ENCODE measurements around the gene ZNF678. TPM values are rescaled to one million over a fixed set of nuclear protein-coding genes. Genes with fewer than 3 reads are reported as not detected.
A peak's percentile ranks its signal among the peaks of the same experiment; 100 is the strongest.

Gene ZNF678
- total RNA-seq, 1 experiment from 2014 or later: 13.0 TPM

DNA sequence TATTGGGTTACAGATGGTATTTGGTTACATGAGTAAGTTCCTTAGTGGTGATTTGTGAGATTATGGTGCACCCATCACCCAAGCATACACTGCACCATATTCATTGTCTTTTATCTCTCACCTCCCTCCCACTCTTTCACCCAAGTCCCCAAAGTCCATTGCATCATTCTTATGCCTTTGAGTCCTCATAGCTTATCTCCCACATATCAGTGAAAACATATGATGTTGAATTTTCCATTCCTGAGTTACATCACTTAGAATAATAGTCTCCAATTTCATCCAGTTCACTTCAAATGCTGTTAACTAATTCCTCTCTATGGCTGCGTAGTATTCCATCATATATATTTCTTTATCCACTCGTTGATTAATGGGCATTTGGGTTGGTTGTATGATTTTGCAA, 36.8 kb upstream of the ZNF678 start:
- no peaks in the 10 kb centered on the region for H3K4me1 Mint-ChIP-seq (ENCODE audit: insufficient read depth, unreplicated experiment)
- peaks cover 37% of the 10 kb centered on the region for H3K27me3 Mint-ChIP-seq (ENCODE audit: insufficient read depth, unreplicated experiment)
- intact Hi-C loops (cut with micrococcal nuclease): no loop called here
- CTCF ChIA-PET: interaction anchor here (0.6 to 1.1 kb wide), 2 partner anchors 17 to 27 kb away, joined by 3 read pairs; no protein-coding TSS in a partner anchor
- H3K36me3 Mint-ChIP-seq (ENCODE audit: insufficient read depth, unreplicated experiment): no peaks in the 10 kb centered on the region
- TF ChIP-seq, protein P1, sequence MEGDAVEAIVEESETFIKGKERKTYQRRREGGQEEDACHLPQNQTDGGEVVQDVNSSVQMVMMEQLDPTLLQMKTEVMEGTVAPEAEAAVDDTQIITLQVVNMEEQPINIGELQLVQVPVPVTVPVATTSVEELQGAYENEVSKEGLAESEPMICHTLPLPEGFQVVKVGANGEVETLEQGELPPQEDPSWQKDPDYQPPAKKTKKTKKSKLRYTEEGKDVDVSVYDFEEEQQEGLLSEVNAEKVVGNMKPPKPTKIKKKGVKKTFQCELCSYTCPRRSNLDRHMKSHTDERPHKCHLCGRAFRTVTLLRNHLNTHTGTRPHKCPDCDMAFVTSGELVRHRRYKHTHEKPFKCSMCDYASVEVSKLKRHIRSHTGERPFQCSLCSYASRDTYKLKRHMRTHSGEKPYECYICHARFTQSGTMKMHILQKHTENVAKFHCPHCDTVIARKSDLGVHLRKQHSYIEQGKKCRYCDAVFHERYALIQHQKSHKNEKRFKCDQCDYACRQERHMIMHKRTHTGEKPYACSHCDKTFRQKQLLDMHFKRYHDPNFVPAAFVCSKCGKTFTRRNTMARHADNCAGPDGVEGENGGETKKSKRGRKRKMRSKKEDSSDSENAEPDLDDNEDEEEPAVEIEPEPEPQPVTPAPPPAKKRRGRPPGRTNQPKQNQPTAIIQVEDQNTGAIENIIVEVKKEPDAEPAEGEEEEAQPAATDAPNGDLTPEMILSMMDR (IDR thresholded peaks at IDR 0.05; ENCODE audit: unreplicated experiment): no peak
- no peak overlapping the region for H3K4me3 Mint-ChIP-seq (ENCODE audit: unreplicated experiment)
- POLR2A ChIA-PET: interaction anchor here (0.8 kb wide), 1 partner anchor 12 kb away, joined by 3 read pairs; no protein-coding TSS in a partner anchor
- no TSS peak for BruUV-seq (replicated peaks)
- H3K9me3 Mint-ChIP-seq (ENCODE audit: unreplicated experiment): peaks cover 33% of the 10 kb centered on the region
- H3K27ac Mint-ChIP-seq (ENCODE audit: low read depth, unreplicated experiment): no peak overlapping the region
- no peak for DNase-seq (ENCODE audit: unreplicated experiment)

DNA sequence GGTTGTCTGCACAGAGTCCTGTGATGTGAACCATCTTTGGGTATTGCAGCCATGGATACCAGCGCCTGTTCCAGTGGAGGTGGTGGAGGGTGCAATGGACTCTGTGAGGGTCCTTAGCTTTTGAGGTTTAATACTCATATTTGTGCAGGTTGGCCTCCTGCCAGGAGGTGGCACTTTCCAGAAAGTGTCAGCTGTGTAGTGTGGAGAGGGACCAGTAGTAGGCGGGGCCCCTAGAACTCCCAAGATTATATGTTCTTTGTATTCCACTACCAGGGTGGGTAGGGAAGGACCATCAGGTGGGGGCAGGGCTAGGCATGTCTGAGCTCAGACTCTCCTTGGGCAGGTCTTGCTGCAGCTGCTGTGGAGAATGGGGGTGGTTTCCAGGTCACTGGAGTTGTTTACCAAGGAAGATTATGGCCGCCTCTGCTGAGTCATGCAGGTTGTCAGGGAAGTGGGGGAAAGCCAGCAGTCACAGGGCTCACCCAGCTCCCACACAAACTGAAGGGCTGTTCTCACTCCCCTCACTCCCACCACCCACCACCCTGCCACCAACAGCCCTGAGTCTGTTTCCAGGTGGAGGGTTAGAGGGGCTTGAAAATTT, 31.2 kb upstream of the ZNF678 start:
- TF ChIP-seq, protein P1 (IDR thresholded peaks at IDR 0.05; ENCODE audit: unreplicated experiment): no peak
- Mint-ChIP-seq H3K9me3 (ENCODE audit: unreplicated experiment) (peaks cover 45% of the 10 kb centered on the region), H3K4me1 (ENCODE audit: insufficient read depth, unreplicated experiment) (no peaks in the 10 kb centered on the region), H3K27me3 (ENCODE audit: insufficient read depth, unreplicated experiment) (peaks cover 7% of the 10 kb centered on the region), H3K36me3 (ENCODE audit: insufficient read depth, unreplicated experiment) (no peaks in the 10 kb centered on the region), H3K27ac (ENCODE audit: low read depth, unreplicated experiment) (no peak overlapping the region), H3K4me3 (ENCODE audit: unreplicated experiment) (no peak overlapping the region)
- DNase-seq (ENCODE audit: unreplicated experiment): peak; percentile 57
- POLR2A ChIA-PET: interaction anchor here (1.2 kb wide), 1 partner anchor 9 kb away, joined by 3 read pairs; no protein-coding TSS in a partner anchor
- CTCF ChIA-PET: interaction anchor here (0.6 to 3.7 kb wide), 4 partner anchors 8 to 212 kb away, joined by 3 to 19 read pairs (median 4); no protein-coding TSS in a partner anchor
- no TSS peak for BruUV-seq (replicated peaks)
- intact Hi-C loops (cut with micrococcal nuclease): no loop called here

DNA sequence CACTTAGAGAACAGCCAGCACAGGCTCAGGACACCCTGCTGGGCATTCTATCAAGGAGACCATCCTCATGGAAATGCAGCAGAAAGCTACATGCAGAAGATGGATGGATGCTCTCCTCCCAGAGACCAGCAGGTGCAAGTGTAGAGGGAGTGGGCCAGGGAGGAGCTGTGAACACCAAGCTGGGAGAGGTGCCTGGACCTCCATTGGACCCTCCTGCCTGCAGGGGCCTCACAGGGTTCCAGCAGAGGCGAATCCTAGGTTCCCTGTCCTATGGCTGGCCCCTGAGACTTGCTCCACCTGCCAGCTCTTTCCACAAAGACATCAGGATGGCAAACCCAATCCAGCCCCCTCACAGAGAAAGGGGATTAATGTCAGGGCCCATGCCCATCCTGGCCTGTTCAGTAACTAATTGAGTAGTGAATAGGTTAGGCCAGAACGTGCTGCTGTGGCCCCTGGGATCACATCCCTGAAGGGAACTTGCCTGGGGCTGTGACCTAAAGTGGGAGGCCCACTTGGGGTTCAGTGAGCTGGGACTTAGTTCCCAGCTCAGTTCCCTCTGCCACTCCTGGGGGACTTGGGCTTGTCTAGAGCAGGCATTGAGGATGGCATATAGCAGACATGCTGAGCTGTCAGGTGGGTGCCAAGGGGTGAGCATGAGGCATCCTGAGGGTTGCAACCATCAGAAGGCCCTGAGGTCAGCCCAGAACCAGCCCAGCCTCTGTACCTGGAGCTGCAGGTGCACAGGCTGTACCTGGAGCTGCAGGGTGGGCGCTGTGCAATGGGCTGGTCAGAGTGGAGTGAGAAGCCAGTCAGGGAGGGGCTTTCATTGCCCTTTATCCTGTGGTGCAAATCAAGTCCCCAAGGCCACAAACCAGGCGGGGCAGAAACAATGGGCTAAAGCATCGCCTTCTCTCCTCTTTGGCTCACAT, 22.9 kb upstream of the ZNF678 start:
- intact Hi-C loops (cut with micrococcal nuclease): no loop called here
- TF ChIP-seq, protein P1 (IDR thresholded peaks at IDR 0.05; ENCODE audit: unreplicated experiment): no peak
- no peak for DNase-seq (ENCODE audit: unreplicated experiment)
- POLR2A ChIA-PET: interaction anchor here (1.1 kb wide), 1 partner anchor 8 kb away, joined by 3 read pairs; no protein-coding TSS in a partner anchor
- Mint-ChIP-seq H3K4me1 (ENCODE audit: insufficient read depth, unreplicated experiment) (no peaks in the 10 kb centered on the region), H3K27me3 (ENCODE audit: insufficient read depth, unreplicated experiment) (no peaks in the 10 kb centered on the region), H3K4me3 (ENCODE audit: unreplicated experiment) (no peak overlapping the region), H3K36me3 (ENCODE audit: insufficient read depth, unreplicated experiment) (no peaks in the 10 kb centered on the region), H3K27ac (ENCODE audit: low read depth, unreplicated experiment) (no peak overlapping the region), H3K9me3 (ENCODE audit: unreplicated experiment) (peaks cover 3% of the 10 kb centered on the region)
- no TSS peak for BruUV-seq (replicated peaks)
- CTCF ChIA-PET: interaction anchor here (0.6 to 3.3 kb wide), 11 partner anchors 8 to 1969 kb away, joined by 3 to 17 read pairs (median 3); partner anchors contain the start of gene ZNF678

DNA sequence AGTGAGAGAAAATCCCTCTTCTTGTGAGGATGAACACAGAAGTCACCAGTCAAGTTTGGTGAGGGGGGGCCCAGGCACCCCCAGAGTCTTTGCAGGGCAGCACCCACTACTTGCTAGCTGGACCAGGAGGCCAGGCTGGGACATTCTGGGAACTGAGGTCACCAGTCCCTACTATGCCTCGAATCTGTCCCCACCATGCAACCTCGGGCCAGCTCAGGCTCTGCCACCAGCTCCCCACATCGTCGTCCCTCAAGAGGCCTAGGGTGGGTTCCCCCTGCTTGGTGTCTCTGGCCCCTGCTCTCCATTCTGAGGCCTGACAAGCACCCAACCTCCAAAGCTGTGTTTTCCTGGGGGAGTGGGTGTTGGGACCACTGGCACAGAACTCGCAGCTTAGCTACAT, 22.2 kb upstream of the ZNF678 start:
- TF ChIP-seq, protein P1 (IDR thresholded peaks at IDR 0.05; ENCODE audit: unreplicated experiment): no peak
- no peak overlapping the region for H3K4me3 Mint-ChIP-seq (ENCODE audit: unreplicated experiment)
- ChIA-PET POLR2A (interaction anchor here (0.6 to 1.1 kb wide), 2 partner anchors 9 to 427 kb away, joined by 3 read pairs; no protein-coding TSS in a partner anchor), CTCF (interaction anchor here (0.6 to 3.3 kb wide), 8 partner anchors 9 to 1969 kb away, joined by 3 to 17 read pairs (median 3); partner anchors contain the start of gene ZNF678)
- H3K36me3 Mint-ChIP-seq (ENCODE audit: insufficient read depth, unreplicated experiment): no peaks in the 10 kb centered on the region
- BruUV-seq (replicated peaks): no TSS peak
- intact Hi-C loops (cut with micrococcal nuclease): no loop called here
- H3K27ac Mint-ChIP-seq (ENCODE audit: low read depth, unreplicated experiment): no peak overlapping the region
- no peaks in the 10 kb centered on the region for H3K27me3 Mint-ChIP-seq (ENCODE audit: insufficient read depth, unreplicated experiment)
- H3K4me1 Mint-ChIP-seq (ENCODE audit: insufficient read depth, unreplicated experiment): no peaks in the 10 kb centered on the region
- DNase-seq (ENCODE audit: unreplicated experiment): no peak
- no peaks in the 10 kb centered on the region for H3K9me3 Mint-ChIP-seq (ENCODE audit: unreplicated experiment)
